Measurements from ENCODE around the gene F8. TPM values are rescaled to one million over a fixed set of nuclear protein-coding genes. Genes with fewer than 3 reads are reported as not detected.
"Not testable (repeated sequence)": the region's sequence is repeated elsewhere in the genome, so short reads cannot be mapped to it uniquely, and the experiment has no call there.

F8 gene
- total and polyA plus RNA-seq, 2 of the 4 experiments (the other 2 are of a cell fraction): 1.4 to 1.5 TPM

GRCh38 chrX:154885057-154885456, 137.5 kb downstream of the F8 start:
- H3K9me3 ChIP-seq (ENCODE audit: control insufficient read depth, insufficient read depth, low read length); H4K8ac ChIP-seq (ENCODE audit: low read depth in 2 of 2, low read length in 2 of 2); intact Hi-C loops (cut with micrococcal nuclease); H3K18ac ChIP-seq (ENCODE audit: low read depth, low read length); H2BK5ac ChIP-seq (ENCODE audit: low read depth, low read length, poor library complexity, severe bottlenecking); H2AK9ac ChIP-seq (replicated peaks; ENCODE audit: low read depth, low read length, poor library complexity); H3K36me3 ChIP-seq (ENCODE audit: control insufficient read depth, insufficient read depth, low read length); H4K91ac ChIP-seq (ENCODE audit: insufficient read depth, low read depth, low read length); H3K4me2 ChIP-seq (ENCODE audit: low read depth, low read length); DNase-seq; H2AK5ac ChIP-seq (ENCODE audit: low read depth, low read length); CTCF ChIA-PET; H2BK120ac ChIP-seq (ENCODE audit: low read depth, low read length); H3K9ac ChIP-seq (ENCODE audit: low read depth, low read length); H3K56ac ChIP-seq (ENCODE audit: extremely low read depth, insufficient read depth, low read length); H3K4me1 ChIP-seq (ENCODE audit: control insufficient read depth, insufficient read depth, low read length); H2BK20ac ChIP-seq (ENCODE audit: low read depth, low read length); H3K14ac ChIP-seq (replicated peaks; ENCODE audit: low read depth, low read length); H3K27ac ChIP-seq (ENCODE audit: insufficient read depth, low read length); H3K4me3 ChIP-seq (ENCODE audit: insufficient read depth, low read depth, low read length); H2AFZ ChIP-seq (replicated peaks; ENCODE audit: low read length, poor library complexity); H3K9me1 ChIP-seq (ENCODE audit: insufficient read depth, low read length); in situ Hi-C loops (cut with MboI; ENCODE audit: low sequenced_read_pairs); BruUV-seq (replicated peaks); POLR2A ChIA-PET (ENCODE audit: unreplicated experiment); dilution Hi-C loops (cut with HindIII; ENCODE audit: low sequenced_read_pairs, unreplicated experiment); H3K27me3 ChIP-seq (ENCODE audit: control insufficient read depth, insufficient read depth, low read length); ATAC-seq (ENCODE audit: low read depth); H3K79me1 ChIP-seq (ENCODE audit: low read depth in 1 of 2, low read length in 2 of 2); H4K5ac ChIP-seq (ENCODE audit: low read depth, low read length); H2BK15ac ChIP-seq (ENCODE audit: low read depth, low read length); H3K23ac ChIP-seq (ENCODE audit: low read depth, low read length); H4K20me1 ChIP-seq (ENCODE audit: insufficient read depth, low read length); H3K4ac ChIP-seq (ENCODE audit: low read depth, low read length): not testable (repeated sequence)
- WGBS, 2 experiments (ENCODE audit: extremely low coverage in 2 of 2, insufficient read length in 1 of 2): no CpG with 5 or more reads among the region's 33 CpGs

GRCh38 chrX:154884069-154884468, 138.5 kb downstream of the F8 start:
- H3K18ac ChIP-seq (ENCODE audit: low read depth, low read length); H2BK120ac ChIP-seq (ENCODE audit: low read depth, low read length); H3K14ac ChIP-seq (replicated peaks; ENCODE audit: low read depth, low read length); CTCF ChIA-PET; H3K9ac ChIP-seq (ENCODE audit: low read depth, low read length); H3K4me1 ChIP-seq (ENCODE audit: control insufficient read depth, insufficient read depth, low read length); H4K20me1 ChIP-seq (ENCODE audit: insufficient read depth, low read length); H4K91ac ChIP-seq (ENCODE audit: insufficient read depth, low read depth, low read length); H2AK5ac ChIP-seq (ENCODE audit: low read depth, low read length); H3K36me3 ChIP-seq (ENCODE audit: control insufficient read depth, insufficient read depth, low read length); DNase-seq; H3K23ac ChIP-seq (ENCODE audit: low read depth, low read length); BruUV-seq (replicated peaks); H3K27ac ChIP-seq (ENCODE audit: insufficient read depth, low read length); POLR2A ChIA-PET (ENCODE audit: unreplicated experiment); H2BK5ac ChIP-seq (ENCODE audit: low read depth, low read length, poor library complexity, severe bottlenecking); H3K4ac ChIP-seq (ENCODE audit: low read depth, low read length); H3K9me1 ChIP-seq (ENCODE audit: insufficient read depth, low read length); H3K79me1 ChIP-seq (ENCODE audit: low read depth in 1 of 2, low read length in 2 of 2); dilution Hi-C loops (cut with HindIII; ENCODE audit: low sequenced_read_pairs, unreplicated experiment); H3K4me2 ChIP-seq (ENCODE audit: low read depth, low read length); intact Hi-C loops (cut with micrococcal nuclease); H3K56ac ChIP-seq (ENCODE audit: extremely low read depth, insufficient read depth, low read length); H2BK20ac ChIP-seq (ENCODE audit: low read depth, low read length); H3K27me3 ChIP-seq (ENCODE audit: control insufficient read depth, insufficient read depth, low read length); H3K9me3 ChIP-seq (ENCODE audit: control insufficient read depth, insufficient read depth, low read length); H3K4me3 ChIP-seq (ENCODE audit: insufficient read depth, low read depth, low read length); ATAC-seq (ENCODE audit: low read depth); in situ Hi-C loops (cut with MboI; ENCODE audit: low sequenced_read_pairs); H2AFZ ChIP-seq (replicated peaks; ENCODE audit: low read length, poor library complexity); H4K5ac ChIP-seq (ENCODE audit: low read depth, low read length); H4K8ac ChIP-seq (ENCODE audit: low read depth in 2 of 2, low read length in 2 of 2); H2BK15ac ChIP-seq (ENCODE audit: low read depth, low read length); H2AK9ac ChIP-seq (replicated peaks; ENCODE audit: low read depth, low read length, poor library complexity): not testable (repeated sequence)
- WGBS, 2 experiments (ENCODE audit: extremely low coverage in 2 of 2, insufficient read length in 1 of 2): no CpG with 5 or more reads among the region's 8 CpGs
